Measurements from ENCODE around the gene RAB35.

DNA sequence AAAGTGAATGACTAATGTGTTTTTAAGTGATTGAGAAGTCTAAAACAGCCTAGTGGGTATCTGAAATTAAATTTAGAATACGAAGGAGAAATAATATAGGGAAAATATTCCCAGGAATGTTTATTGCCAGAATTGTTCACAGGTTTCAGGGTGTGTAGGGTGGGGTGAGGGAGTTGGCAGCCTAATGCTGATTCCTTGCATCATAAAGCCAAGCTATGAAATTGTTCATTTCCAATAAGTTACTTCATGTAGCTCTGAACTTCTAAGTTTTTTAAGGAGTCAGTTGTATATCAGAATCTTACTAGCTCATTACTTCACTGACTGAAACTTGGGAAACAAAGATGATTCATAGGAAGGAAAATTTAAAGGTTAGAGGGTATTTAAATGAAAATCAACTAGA is 56.4 kb downstream of the RAB35 start:
- TF ChIP-seq EZH2phosphoT487 (conservative IDR thresholded peaks at IDR 0.05; ENCODE audit: low read length) = no peak
- TF ChIP-seq, protein P1, sequence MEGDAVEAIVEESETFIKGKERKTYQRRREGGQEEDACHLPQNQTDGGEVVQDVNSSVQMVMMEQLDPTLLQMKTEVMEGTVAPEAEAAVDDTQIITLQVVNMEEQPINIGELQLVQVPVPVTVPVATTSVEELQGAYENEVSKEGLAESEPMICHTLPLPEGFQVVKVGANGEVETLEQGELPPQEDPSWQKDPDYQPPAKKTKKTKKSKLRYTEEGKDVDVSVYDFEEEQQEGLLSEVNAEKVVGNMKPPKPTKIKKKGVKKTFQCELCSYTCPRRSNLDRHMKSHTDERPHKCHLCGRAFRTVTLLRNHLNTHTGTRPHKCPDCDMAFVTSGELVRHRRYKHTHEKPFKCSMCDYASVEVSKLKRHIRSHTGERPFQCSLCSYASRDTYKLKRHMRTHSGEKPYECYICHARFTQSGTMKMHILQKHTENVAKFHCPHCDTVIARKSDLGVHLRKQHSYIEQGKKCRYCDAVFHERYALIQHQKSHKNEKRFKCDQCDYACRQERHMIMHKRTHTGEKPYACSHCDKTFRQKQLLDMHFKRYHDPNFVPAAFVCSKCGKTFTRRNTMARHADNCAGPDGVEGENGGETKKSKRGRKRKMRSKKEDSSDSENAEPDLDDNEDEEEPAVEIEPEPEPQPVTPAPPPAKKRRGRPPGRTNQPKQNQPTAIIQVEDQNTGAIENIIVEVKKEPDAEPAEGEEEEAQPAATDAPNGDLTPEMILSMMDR (IDR thresholded peaks at IDR 0.05; ENCODE audit: insufficient read depth, low read length, poor library complexity, severe bottlenecking) = no peak
